Measurements from ENCODE around the gene AGAP1.

AGAP1 gene

GRCh38 chr2:235510318-235510717 lies 16.5 kb downstream of the AGAP1 start:
- no peak overlapping the region for H3K4me3 ChIP-seq (ENCODE audit: severe bottlenecking)
- no peak for TF ChIP-seq CTCF (IDR thresholded peaks at IDR 0.05; ENCODE audit: poor library complexity, severe bottlenecking)
- no peaks in the 10 kb centered on the region for H3K9me3 ChIP-seq (ENCODE audit: severe bottlenecking)
- ATAC-seq (ENCODE audit: low read depth) (no peak), DNase-seq (ENCODE audit: low spot score) (no peak)
- H3K27me3 ChIP-seq (ENCODE audit: insufficient read depth, poor library complexity, severe bottlenecking) = no peaks in the 10 kb centered on the region
- no peaks in the 10 kb centered on the region for H3K36me3 ChIP-seq (ENCODE audit: low read depth)
- peaks cover 20% of the 10 kb centered on the region for H3K4me1 ChIP-seq (ENCODE audit: insufficient read depth, poor library complexity, severe bottlenecking)
- peak overlapping the region; percentile 57 for H3K27ac ChIP-seq (ENCODE audit: poor library complexity, severe bottlenecking)

- H3K27me3 ChIP-seq (ENCODE audit: insufficient read depth, poor library complexity, severe bottlenecking) = no peaks in the 10 kb centered on the region
- DNase-seq (ENCODE audit: low spot score) (peak; percentile 73), ATAC-seq (ENCODE audit: low read depth) (peak; percentile 98)
- no peak overlapping the region for H3K4me3 ChIP-seq (ENCODE audit: severe bottlenecking)
- no peaks in the 10 kb centered on the region for H3K9me3 ChIP-seq (ENCODE audit: severe bottlenecking)
- no peak for TF ChIP-seq CTCF (IDR thresholded peaks at IDR 0.05; ENCODE audit: poor library complexity, severe bottlenecking)
- peak overlapping the region; percentile 57 for H3K27ac ChIP-seq (ENCODE audit: poor library complexity, severe bottlenecking)
- H3K4me1 ChIP-seq (ENCODE audit: insufficient read depth, poor library complexity, severe bottlenecking) = peaks cover 17% of the 10 kb centered on the region
- no peaks in the 10 kb centered on the region for H3K36me3 ChIP-seq (ENCODE audit: low read depth)
These were observed 17.4 kb downstream of the AGAP1 start for GRCh38 chr2:235511187-235511661.

- Histone ChIP-seq H3K27ac (ENCODE audit: poor library complexity, severe bottlenecking) (peak overlapping the region; percentile 57), H3K27me3 (ENCODE audit: insufficient read depth, poor library complexity, severe bottlenecking) (no peaks in the 10 kb centered on the region), H3K36me3 (ENCODE audit: low read depth) (no peaks in the 10 kb centered on the region), H3K4me1 (ENCODE audit: insufficient read depth, poor library complexity, severe bottlenecking) (peaks cover 10% of the 10 kb centered on the region), H3K9me3 (ENCODE audit: severe bottlenecking) (no peaks in the 10 kb centered on the region), H3K4me3 (ENCODE audit: severe bottlenecking) (no peak overlapping the region)
- DNase-seq (ENCODE audit: low spot score) (peak; percentile 11), ATAC-seq (ENCODE audit: low read depth) (no peak)
- no peak for TF ChIP-seq CTCF (IDR thresholded peaks at IDR 0.05; ENCODE audit: poor library complexity, severe bottlenecking)
These were observed 18.2 kb downstream of the AGAP1 start for GRCh38 chr2:235511751-235512698.

- no peak for DNase-seq (ENCODE audit: low spot score)
- TF ChIP-seq CTCF (IDR thresholded peaks at IDR 0.05; ENCODE audit: poor library complexity, severe bottlenecking) = no peak
- Histone ChIP-seq H3K4me3 (ENCODE audit: severe bottlenecking) (no peak overlapping the region), H3K4me1 (ENCODE audit: insufficient read depth, poor library complexity, severe bottlenecking) (peaks cover 10% of the 10 kb centered on the region), H3K9me3 (ENCODE audit: severe bottlenecking) (no peaks in the 10 kb centered on the region), H3K36me3 (ENCODE audit: low read depth) (no peaks in the 10 kb centered on the region), H3K27ac (ENCODE audit: poor library complexity, severe bottlenecking) (no peak overlapping the region), H3K27me3 (ENCODE audit: insufficient read depth, poor library complexity, severe bottlenecking) (no peaks in the 10 kb centered on the region)
- ATAC-seq (ENCODE audit: low read depth) = no peak
These were observed 18.8 kb downstream of the AGAP1 start for GRCh38 chr2:235512699-235513053.

Data from RWPE2 (cell line).